Caco-2 (cell line): ENCODE results near the gene SPART. TPM values are rescaled to one million over a fixed set of nuclear protein-coding genes. Genes with fewer than 3 reads are reported as not detected.

Experiments used
- BruUV-seq: library from RNA; stranded (reverse); fragments of 400-500 nt; replicated peaks from 2 replicates; lab custom pipeline; 2021; lab: Mats Ljungman, UMichigan
- CTCF ChIA-PET: fragments of 300-600 bp; sonication (Branson Sonifier 250); formaldehyde crosslinking; loops from one replicate; lab custom pipeline; 2022; ENCODE audit warnings: antibody characterized with exemption; lab: Charles Lee
- POLR2A ChIA-PET: fragments of 300-600 bp; sonication (Branson Sonifier 250); formaldehyde crosslinking; loops from one replicate; lab custom pipeline; 2022; ENCODE audit warnings: antibody characterized with exemption; lab: Charles Lee
- DNase-seq, 2 experiments: peaks; one replicate each; pipeline versions ENCODE4 v3.0.0 to v3.0.0-alpha.2; 2020 to 2022
- H3K27me3 ChIP-seq: replicated peaks from 2 replicates; pipeline ENCODE4 v1.6.0; 2011; ENCODE audit warnings: low read length; ENCODE audit not compliant: control insufficient read depth, insufficient read depth
- H3K36me3 ChIP-seq: 2 replicates; pipeline ENCODE4 v1.5.1; 2011; ENCODE audit warnings: low read length; ENCODE audit not compliant: control insufficient read depth, insufficient read depth
- H3K4me1 ChIP-seq: fragments of 250-450 bp; sonication (Bioruptor Pico); 2 replicates; pipeline ENCODE4 v1.5.1; 2020; ENCODE audit warnings: mild to moderate bottlenecking
- H3K4me3 ChIP-seq: 2 replicates; pipeline ENCODE4 v1.5.1; 2011; ENCODE audit warnings: low read depth, mild to moderate bottlenecking, control low read depth, low read length
- H3K9me3 ChIP-seq: fragments of 250-450 bp; sonication (Bioruptor Pico); 2 replicates; pipeline ENCODE4 v1.5.1; 2020; ENCODE audit warnings: mild to moderate bottlenecking, moderate library complexity
- H3K27ac Mint-ChIP-seq: one replicate; pipeline ENCODE4 v1.8.0; 2022; ENCODE audit warnings: mixed read lengths; ENCODE audit not compliant: unreplicated experiment
- H3K27me3 Mint-ChIP-seq: one replicate; pipeline ENCODE4 v1.8.0; 2022; ENCODE audit warnings: mixed read lengths; ENCODE audit not compliant: insufficient read depth, unreplicated experiment
- H3K36me3 Mint-ChIP-seq: one replicate; pipeline ENCODE4 v1.8.0; 2022; ENCODE audit warnings: mild to moderate bottlenecking, mixed read lengths; ENCODE audit not compliant: insufficient read depth, unreplicated experiment
- H3K4me1 Mint-ChIP-seq: one replicate; pipeline ENCODE4 v1.8.0; 2022; ENCODE audit warnings: low read depth, mixed read lengths; ENCODE audit not compliant: unreplicated experiment
- H3K4me3 Mint-ChIP-seq: one replicate; pipeline ENCODE4 v1.8.0; 2022; ENCODE audit warnings: mild to moderate bottlenecking, moderate library complexity, mixed read lengths; ENCODE audit not compliant: unreplicated experiment
- H3K9me3 Mint-ChIP-seq: one replicate; pipeline ENCODE4 v1.8.0; 2022; ENCODE audit warnings: mixed read lengths; ENCODE audit not compliant: unreplicated experiment
- CTCF ChIP-seq, 2 experiments: fragments of 200-600 bp in 1 of 2; IDR thresholded peaks; 1 replicate in 1 of 2; 2 replicates in 1 of 2; pipeline versions ENCODE4 v1.5.1 to v1.8.0; 2011 to 2022; ENCODE audit warnings: antibody characterized with exemption in 1 of 2, control low read depth in 1 of 2, inconsistent platforms in 1 of 2, low read depth in 1 of 2, low read length in 1 of 2, mild to moderate bottlenecking in 1 of 2, moderate library complexity in 1 of 2; ENCODE audit not compliant: insufficient read depth in 1 of 2, severe bottlenecking in 1 of 2, unreplicated experiment in 1 of 2
- intact Hi-C: fragments of 100-400 bp; cut with micrococcal nuclease; formaldehyde crosslinking; loops from one replicate; pipeline ENCODE4 v1.10.0; 2022; ENCODE audit not compliant: unreplicated experiment
- total RNA-seq: library from RNA; stranded (reverse); gene quantifications from 2 replicates; pipeline ENCODE4 v1.2.3, GENCODE V29; 2022

SPART gene
- total RNA-seq, 1 experiment from 2014 or later = not detected

DNA sequence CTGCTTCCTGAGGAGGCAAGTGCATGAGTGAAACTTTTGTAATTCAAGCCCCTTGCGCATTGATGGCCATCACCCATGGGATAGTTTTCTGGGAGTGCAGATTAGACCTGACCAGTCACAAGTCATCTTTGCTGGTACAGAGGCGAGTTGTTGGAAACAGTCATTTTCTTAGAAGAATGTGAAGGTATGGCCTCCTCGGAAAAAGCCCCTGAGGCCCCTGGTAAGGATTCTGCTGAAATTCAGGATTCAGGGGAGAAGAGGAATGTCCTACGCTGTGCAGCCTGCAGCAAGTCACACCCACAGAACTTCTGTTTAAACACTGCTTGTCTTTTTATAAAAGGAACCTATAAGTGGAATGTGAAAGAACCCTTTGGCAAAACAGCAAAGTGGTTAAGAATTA lies 11.0 kb upstream of the SPART start:
- H3K36me3 ChIP-seq = no peaks in the 10 kb centered on the region
- ChIA-PET POLR2A (no interaction called here), CTCF (no interaction called here)
- H3K4me1 ChIP-seq = no peaks in the 10 kb centered on the region; the same call in 1 of the 2 replicates
- H3K27ac Mint-ChIP-seq = no peak overlapping the region
- intact Hi-C loops = no loop called here
- DNase-seq = no peak
- H3K9me3 ChIP-seq = no peaks in the 10 kb centered on the region
- no peak overlapping the region for H3K4me3 ChIP-seq
- H3K9me3 Mint-ChIP-seq = no peaks in the 10 kb centered on the region
- H3K4me3 Mint-ChIP-seq = no peak overlapping the region
- no peaks in the 10 kb centered on the region for H3K27me3 ChIP-seq
- H3K27me3 Mint-ChIP-seq = no peaks in the 10 kb centered on the region
- TF ChIP-seq CTCF (IDR thresholded peaks at IDR 0.05; ENCODE audit: insufficient read depth in 1 of 2, low read depth in 1 of 2, low read length in 1 of 2, severe bottlenecking in 1 of 2, unreplicated experiment in 1 of 2) = no peak
- BruUV-seq = no TSS peak
- no peaks in the 10 kb centered on the region for H3K4me1 Mint-ChIP-seq
- H3K36me3 Mint-ChIP-seq = no peaks in the 10 kb centered on the region

GRCh38 chr13:36356058-36356457 lies 9.9 kb upstream of the SPART start:
- no peak overlapping the region for H3K4me3 Mint-ChIP-seq
- no peaks in the 10 kb centered on the region for H3K9me3 ChIP-seq
- no peaks in the 10 kb centered on the region for H3K36me3 Mint-ChIP-seq
- no peaks in the 10 kb centered on the region for H3K27me3 Mint-ChIP-seq
- H3K27ac Mint-ChIP-seq = no peak overlapping the region
- H3K27me3 ChIP-seq = no peaks in the 10 kb centered on the region
- no peaks in the 10 kb centered on the region for H3K36me3 ChIP-seq
- ChIA-PET POLR2A (no interaction called here), CTCF (no interaction called here)
- H3K4me3 ChIP-seq = no peak overlapping the region
- H3K4me1 Mint-ChIP-seq = no peaks in the 10 kb centered on the region
- no peaks in the 10 kb centered on the region; the same call in 1 of the 2 replicates for H3K4me1 ChIP-seq
- intact Hi-C loops = no loop called here
- no peak for DNase-seq
- no peaks in the 10 kb centered on the region for H3K9me3 Mint-ChIP-seq
- no peak for TF ChIP-seq CTCF (IDR thresholded peaks at IDR 0.05; ENCODE audit: insufficient read depth in 1 of 2, low read depth in 1 of 2, low read length in 1 of 2, severe bottlenecking in 1 of 2, unreplicated experiment in 1 of 2)
- BruUV-seq = no TSS peak

DNA sequence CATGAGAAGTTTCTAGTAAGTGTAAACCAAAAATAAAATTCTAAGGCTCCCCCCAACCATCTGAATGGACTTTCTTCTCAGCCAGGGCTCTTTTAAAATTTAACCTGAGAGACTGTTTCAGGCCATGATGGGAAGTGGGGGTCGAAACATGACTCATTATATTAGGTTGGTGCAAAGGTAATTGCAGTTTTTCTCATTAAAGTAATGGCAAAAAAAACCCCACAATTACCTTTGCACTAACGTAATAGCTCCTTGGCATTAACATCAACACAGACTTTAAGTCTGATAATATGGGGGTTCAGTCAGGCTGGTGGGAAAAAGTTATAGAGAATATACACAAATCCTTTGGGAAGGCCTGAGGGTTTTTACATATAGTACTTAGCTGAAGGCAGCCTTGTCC lies 9.4 kb upstream of the SPART start:
- Histone ChIP-seq H3K36me3 (no peaks in the 10 kb centered on the region), H3K27me3 (no peaks in the 10 kb centered on the region), H3K4me3 (no peak overlapping the region), H3K4me1 (no peaks in the 10 kb centered on the region; the same call in 1 of the 2 replicates), H3K9me3 (no peaks in the 10 kb centered on the region)
- intact Hi-C loops = no loop called here
- TF ChIP-seq CTCF (IDR thresholded peaks at IDR 0.05; ENCODE audit: insufficient read depth in 1 of 2, low read depth in 1 of 2, low read length in 1 of 2, severe bottlenecking in 1 of 2, unreplicated experiment in 1 of 2) = no peak
- CTCF ChIA-PET = no interaction called here
- POLR2A ChIA-PET = no interaction called here
- no peaks in the 10 kb centered on the region for H3K36me3 Mint-ChIP-seq
- H3K27me3 Mint-ChIP-seq = no peaks in the 10 kb centered on the region
- BruUV-seq = no TSS peak
- no peaks in the 10 kb centered on the region for H3K4me1 Mint-ChIP-seq
- DNase-seq = no peak
- no peak overlapping the region for H3K4me3 Mint-ChIP-seq
- no peak overlapping the region for H3K27ac Mint-ChIP-seq
- no peaks in the 10 kb centered on the region for H3K9me3 Mint-ChIP-seq
